BLaER1 treated with 17β-estradiol and CSF1 and Interleukin-3, amounts not matched to agents 10 nM and 100 nM (cell line): ENCODE data around the gene CWC27.
A peak's percentile ranks its signal among the peaks of the same experiment; 100 is the strongest.

Experiments used
- H3K27ac ChIP-seq, 11 experiments: shearing (Covaris generic); formaldehyde crosslinking; 2 replicates each; pipeline ENCODE4 v1.8.1; 2022
- H3K27me3 ChIP-seq, 11 experiments: shearing (Covaris generic); formaldehyde crosslinking; 2 replicates each; pipeline ENCODE4 v1.8.1; 2022
- H3K36me3 ChIP-seq, 11 experiments: shearing (Covaris generic); formaldehyde crosslinking; 2 replicates each; pipeline ENCODE4 v1.8.1; 2022
- H3K4me1 ChIP-seq, 10 experiments: shearing (Covaris generic); formaldehyde crosslinking; 2 replicates each; pipeline ENCODE4 v1.8.1; 2022
- H3K4me2 ChIP-seq, 11 experiments: shearing (Covaris generic); formaldehyde crosslinking; 2 replicates each; pipeline ENCODE4 v1.8.1; 2022
- H3K4me3 ChIP-seq, 10 experiments: shearing (Covaris generic); formaldehyde crosslinking; 2 replicates each; pipeline ENCODE4 v1.8.1; 2022
- H3K9ac ChIP-seq, 11 experiments: shearing (Covaris generic); formaldehyde crosslinking; 2 replicates each; pipeline ENCODE4 v1.8.1; 2022
- H3K9me3 ChIP-seq, 11 experiments: shearing (Covaris generic); formaldehyde crosslinking; replicated peaks in 1 of 11; 2 replicates each; pipeline ENCODE4 v1.8.1; 2022
- H4K20me1 ChIP-seq, 11 experiments: shearing (Covaris generic); formaldehyde crosslinking; 2 replicates each; pipeline ENCODE4 v1.8.1; 2022
- Cebpa-rat ChIP-seq, 11 experiments: shearing (Covaris generic); IDR thresholded peaks; 2 replicates each; pipeline ENCODE4 v1.8.1; 2022

CWC27 gene

DNA sequence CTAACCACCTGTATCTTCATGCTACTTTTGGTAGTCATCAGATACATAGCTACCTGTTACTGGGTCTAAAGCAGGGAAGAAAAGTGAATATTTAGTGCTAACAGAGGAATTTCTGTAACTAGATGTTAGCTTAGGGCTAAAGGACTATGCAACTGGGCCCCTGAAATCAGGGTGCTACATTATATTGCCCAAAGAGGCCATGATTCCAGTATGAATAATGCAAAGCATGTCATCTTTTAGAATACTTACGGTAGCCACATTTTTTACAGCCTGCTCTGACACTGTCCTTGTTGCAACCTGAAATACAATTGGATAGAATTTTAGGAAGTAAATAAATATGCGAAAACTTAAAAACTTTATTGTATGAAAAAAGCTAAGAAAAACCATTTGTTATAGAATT lies 14.7 kb upstream of the CWC27 start:
- no peak for TF ChIP-seq Cebpa-rat (IDR thresholded peaks at IDR 0.05)
- no peak overlapping the region for H3K27ac ChIP-seq
- no peak overlapping the region for H3K4me3 ChIP-seq
- H3K27me3 ChIP-seq, result no peaks in the 10 kb centered on the region
- H3K9ac ChIP-seq, result no peak overlapping the region
- no peaks in the 10 kb centered on the region for H3K4me1 ChIP-seq
- H3K9me3 ChIP-seq, result no peaks in the 10 kb centered on the region
- peaks cover 12 to 63% (median 44%) of the 10 kb centered on the region in 11 experiments; a peak in 21 of 22 replicates for H4K20me1 ChIP-seq
- H3K4me2 ChIP-seq, result no peak overlapping the region
- H3K36me3 ChIP-seq, result peaks cover 36 to 96% (median 63%) of the 10 kb centered on the region in 11 experiments

DNA sequence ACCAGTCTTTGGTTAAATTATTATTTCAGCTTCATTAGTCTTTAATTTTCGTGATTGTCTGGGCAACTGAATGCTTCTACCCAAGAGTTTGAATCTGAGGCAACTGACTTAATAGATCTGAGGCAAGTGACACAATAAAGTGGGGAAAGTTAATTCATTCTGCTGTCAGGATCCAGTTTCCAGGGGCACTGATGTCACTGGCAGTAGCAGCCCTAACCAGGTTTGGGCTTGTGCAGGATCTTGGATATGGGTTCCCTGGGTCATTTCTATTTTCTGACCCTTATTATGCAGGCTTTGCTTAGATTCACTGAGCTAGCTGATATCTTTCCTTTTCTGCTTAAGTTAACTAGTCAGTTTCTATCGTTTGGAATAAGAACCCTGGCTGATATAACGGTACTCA lies 9.8 kb upstream of the CWC27 start:
- Histone ChIP-seq H3K4me3 (no peak overlapping the region), H3K36me3 (peaks cover 49 to 95% (median 68%) of the 10 kb centered on the region in 11 experiments), H3K27ac (no peak overlapping the region), H3K4me1 (no peaks in the 10 kb centered on the region), H3K9me3 (no peaks in the 10 kb centered on the region), H3K4me2 (no peak overlapping the region), H3K27me3 (no peaks in the 10 kb centered on the region), H3K9ac (no peak overlapping the region), H4K20me1 (peaks cover 35 to 99% (median 79%) of the 10 kb centered on the region in 11 experiments; a peak in 21 of 22 replicates)
- no peak for TF ChIP-seq Cebpa-rat (IDR thresholded peaks at IDR 0.05)

DNA sequence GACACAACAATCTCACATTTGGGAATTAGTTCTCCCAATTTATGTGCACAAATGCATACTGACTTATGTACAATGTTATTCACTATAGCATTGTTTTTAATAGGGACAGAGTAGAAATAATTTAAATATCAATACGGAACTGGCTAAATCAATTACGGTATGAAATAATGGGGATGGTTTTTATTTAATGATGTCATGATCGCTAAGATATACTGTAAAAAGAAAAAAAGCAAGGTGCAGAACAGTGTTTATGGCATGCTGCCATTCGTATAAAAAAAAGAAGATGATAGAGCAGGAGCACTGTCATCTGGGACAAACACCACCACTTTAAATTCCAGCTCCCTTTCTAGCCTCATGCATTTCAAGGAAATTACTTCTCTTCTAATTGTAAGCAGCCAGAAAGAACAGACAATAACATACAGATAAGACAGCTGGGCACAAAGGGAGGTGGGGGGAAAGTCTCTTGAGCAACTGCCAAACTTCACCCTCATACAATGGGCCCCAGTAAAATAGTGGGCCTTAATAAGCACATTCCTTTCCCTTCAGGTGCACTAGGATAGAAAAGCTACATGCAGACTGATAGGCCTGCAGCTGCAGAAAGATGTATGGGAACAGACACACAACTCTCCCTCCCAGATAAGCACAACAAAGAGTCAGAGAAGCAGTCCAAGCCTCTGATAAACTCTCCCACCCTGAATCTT lies 8.6 kb upstream of the CWC27 start:
- TF ChIP-seq Cebpa-rat (IDR thresholded peaks at IDR 0.05), result no peak
- Histone ChIP-seq H3K4me2 (no peak overlapping the region), H3K9ac (no peak overlapping the region), H4K20me1 (peaks cover 39 to 99% (median 79%) of the 10 kb centered on the region in 11 experiments; a peak in 21 of 22 replicates), H3K4me3 (no peak overlapping the region), H3K27ac (no peak overlapping the region), H3K4me1 (no peaks in the 10 kb centered on the region), H3K9me3 (no peaks in the 10 kb centered on the region), H3K27me3 (no peaks in the 10 kb centered on the region), H3K36me3 (peaks cover 50 to 95% (median 70%) of the 10 kb centered on the region in 11 experiments)

DNA sequence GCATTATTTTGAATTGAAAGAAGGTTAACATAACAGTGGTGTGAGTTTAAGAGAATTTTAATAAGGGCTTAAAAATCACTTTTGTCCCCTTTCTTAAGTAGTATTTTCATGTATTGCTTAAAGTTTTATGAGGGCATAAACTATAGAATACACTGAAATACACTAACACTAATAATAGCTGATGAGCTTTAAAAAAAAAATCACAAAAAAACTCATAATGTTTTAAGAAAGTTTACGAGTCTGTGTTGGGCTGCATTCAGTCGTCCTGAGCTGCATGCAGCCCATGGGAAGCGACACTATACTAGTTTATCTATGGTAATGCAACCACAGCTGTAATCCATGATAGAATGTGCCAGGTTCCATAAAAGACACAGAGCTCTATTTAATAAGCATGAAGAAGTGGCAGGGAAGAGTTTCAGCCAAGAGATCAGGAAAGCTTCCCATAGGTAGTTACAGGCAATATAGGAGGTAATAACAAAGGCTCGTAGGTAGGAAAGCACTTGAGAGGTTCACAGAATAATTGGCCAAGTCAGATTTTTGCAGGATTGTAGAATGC lies 4.7 kb upstream of the CWC27 start:
- Histone ChIP-seq H3K4me3 (no peak overlapping the region), H3K9ac (no peak overlapping the region), H4K20me1 (peaks cover 36 to 78% (median 72%) of the 10 kb centered on the region in 11 experiments; a peak in 20 of 22 replicates), H3K27ac (no peak overlapping the region), H3K9me3 (no peaks in the 10 kb centered on the region), H3K27me3 (no peaks in the 10 kb centered on the region), H3K4me1 (peaks cover 19 to 23% (median 21%) of the 10 kb centered on the region in 10 experiments), H3K36me3 (peaks cover 42 to 77% (median 65%) of the 10 kb centered on the region in 11 experiments), H3K4me2 (no peak overlapping the region)
- TF ChIP-seq Cebpa-rat (IDR thresholded peaks at IDR 0.05), result no peak

DNA sequence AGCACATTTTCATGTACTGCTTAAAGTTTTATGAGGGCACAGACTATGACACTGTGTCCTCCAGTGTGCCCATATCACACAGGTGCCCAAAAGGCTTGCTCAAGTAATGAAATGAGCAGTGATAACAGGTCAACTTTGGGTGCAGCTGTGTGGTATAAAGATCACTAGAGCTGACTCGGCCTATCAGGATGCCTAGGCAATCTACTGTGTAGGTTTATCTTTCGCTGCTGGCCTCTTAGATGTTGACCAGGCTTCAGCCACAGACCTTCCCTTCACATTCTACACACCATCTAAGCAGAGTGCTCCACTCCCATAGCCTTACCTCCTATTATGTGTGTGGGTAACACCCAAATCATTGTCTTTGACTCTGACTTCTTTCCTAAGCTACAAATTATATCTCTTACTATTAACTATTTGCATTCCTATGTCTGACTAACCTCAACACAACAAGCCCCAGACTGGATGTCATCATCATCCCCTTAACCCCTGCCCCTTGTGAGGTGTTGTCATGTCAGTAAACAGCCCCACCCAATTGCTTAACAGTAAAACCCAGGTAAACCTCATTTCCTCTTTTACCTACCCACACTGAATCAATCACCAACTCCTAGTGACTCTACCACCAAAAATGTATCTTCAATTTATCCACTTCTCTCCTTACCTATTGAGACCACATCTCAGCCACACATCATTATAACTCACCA lies 2.8 kb upstream of the CWC27 start:
- Histone ChIP-seq H3K36me3 (peaks cover 37 to 58% (median 48%) of the 10 kb centered on the region in 11 experiments), H3K4me1 (peaks cover 32 to 41% (median 37%) of the 10 kb centered on the region in 10 experiments), H3K4me3 (no peak overlapping the region; a peak in 1 of 20 replicates), H3K9ac (no peak overlapping the region), H3K4me2 (peak overlapping the region; percentile 36 to 97 (median 89)), H3K27me3 (no peaks in the 10 kb centered on the region), H3K27ac (no peak overlapping the region), H3K9me3 (no peaks in the 10 kb centered on the region), H4K20me1 (peaks cover 25 to 59% (median 53%) of the 10 kb centered on the region in 11 experiments; a peak in 20 of 22 replicates)
- no peak for TF ChIP-seq Cebpa-rat (IDR thresholded peaks at IDR 0.05)

DNA sequence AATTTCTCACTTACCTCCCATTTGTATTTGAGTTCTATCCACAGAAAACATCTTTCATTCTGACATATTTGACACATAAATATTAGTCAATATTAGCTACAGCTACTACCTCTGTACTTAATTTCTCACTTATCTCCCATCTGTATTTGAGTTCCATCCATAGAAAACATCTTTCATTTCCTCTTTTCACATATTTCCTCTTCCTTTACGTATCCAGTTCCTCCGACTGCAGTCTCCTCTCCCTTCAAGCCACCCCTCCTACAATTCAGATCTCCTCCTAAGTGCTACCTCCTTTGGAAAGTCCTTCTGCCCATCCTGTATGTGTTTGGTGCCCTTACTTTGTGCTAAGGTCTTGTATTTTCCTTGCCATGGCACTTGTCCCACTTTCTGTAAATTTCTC lies 1.8 kb upstream of the CWC27 start:
- Histone ChIP-seq H3K9ac (peak overlapping the region; percentile 88 to 96 (median 93); a peak in 16 of 22 replicates), H3K9me3 (no peaks in the 10 kb centered on the region), H4K20me1 (peaks cover 21 to 52% (median 45%) of the 10 kb centered on the region in 11 experiments; a peak in 19 of 22 replicates), H3K27me3 (no peaks in the 10 kb centered on the region), H3K27ac (peak overlapping the region in 3 of 11 experiments; percentile 94 to 97 (median 96); a peak in 3 of 22 replicates), H3K36me3 (peaks cover 32 to 48% (median 39%) of the 10 kb centered on the region in 11 experiments), H3K4me2 (peak overlapping the region; percentile 73 to 97 (median 89)), H3K4me1 (peaks cover 32 to 49% (median 40%) of the 10 kb centered on the region in 10 experiments), H3K4me3 (peak overlapping the region; percentile 76 to 99 (median 92))
- TF ChIP-seq Cebpa-rat (IDR thresholded peaks at IDR 0.05), result no peak

DNA sequence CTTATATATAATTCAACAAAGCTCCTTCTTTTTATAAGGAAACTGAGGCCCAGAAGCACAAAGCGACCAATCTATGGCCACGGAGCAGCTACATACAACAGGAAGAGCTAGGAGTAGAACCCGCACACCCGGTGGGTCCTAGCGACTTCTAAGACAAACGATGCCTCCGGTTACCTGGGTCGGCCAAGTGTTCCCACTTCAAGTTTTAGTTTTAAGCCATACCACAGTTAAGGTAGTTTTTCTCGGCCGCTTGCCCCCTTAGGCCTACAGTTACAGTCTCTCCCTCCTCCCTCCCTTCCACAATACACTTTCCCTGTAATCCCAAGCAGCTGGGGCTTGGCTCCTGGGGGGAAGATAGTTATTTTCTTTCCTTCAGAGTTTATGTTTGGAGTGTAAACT lies 772 bp upstream of the CWC27 start:
- peaks cover 32 to 52% (median 42%) of the 10 kb centered on the region in 10 experiments for H3K4me1 ChIP-seq
- no peak for TF ChIP-seq Cebpa-rat (IDR thresholded peaks at IDR 0.05)
- peak overlapping the region; percentile 91 to 97 (median 96) for H3K27ac ChIP-seq
- H3K9ac ChIP-seq, result peak overlapping the region; percentile 88 to 96 (median 93)
- H3K36me3 ChIP-seq, result peaks cover 27 to 39% (median 35%) of the 10 kb centered on the region in 11 experiments
- H4K20me1 ChIP-seq, result peaks cover 21 to 49% (median 38%) of the 10 kb centered on the region in 11 experiments; a peak in 19 of 22 replicates
- peak overlapping the region; percentile 73 to 97 (median 89) for H3K4me2 ChIP-seq
- peak overlapping the region; percentile 76 to 99 (median 92) for H3K4me3 ChIP-seq
- no peaks in the 10 kb centered on the region for H3K27me3 ChIP-seq
- no peaks in the 10 kb centered on the region for H3K9me3 ChIP-seq

DNA sequence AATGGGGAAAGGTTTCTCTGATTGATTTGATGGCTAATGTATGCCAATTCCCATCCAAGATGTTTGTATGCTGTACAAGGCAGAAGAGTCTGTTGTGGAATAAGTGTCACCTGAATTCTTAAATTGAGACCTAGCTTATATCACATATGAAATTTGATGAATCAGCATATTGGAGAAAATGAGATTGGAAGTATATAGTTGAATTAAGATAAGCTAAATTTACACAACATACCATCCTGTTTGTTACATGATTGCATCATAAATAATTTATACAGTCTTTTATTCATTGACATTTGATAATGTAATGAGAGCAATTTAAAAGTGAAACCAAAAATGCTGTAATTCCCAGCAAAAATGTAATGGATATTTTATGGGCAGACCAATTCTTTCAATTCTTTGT lies 1.1 kb downstream of the CWC27 start:
- Histone ChIP-seq H3K9me3 (no peaks in the 10 kb centered on the region), H3K27me3 (no peaks in the 10 kb centered on the region), H3K4me3 (peak overlapping the region; percentile 76 to 99 (median 92)), H3K9ac (peak overlapping the region in 6 of 11 experiments; percentile 88 to 93 (median 92); a peak in 12 of 22 replicates), H3K36me3 (peaks cover 13 to 25% (median 17%) of the 10 kb centered on the region in 11 experiments; a peak in 20 of 22 replicates), H3K4me2 (peak overlapping the region; percentile 84 to 98 (median 95)), H4K20me1 (peaks cover 9 to 39% (median 22%) of the 10 kb centered on the region in 11 experiments; a peak in 15 of 22 replicates), H3K27ac (peak overlapping the region in 1 of 11 experiments; percentile 97; a peak in 2 of 22 replicates), H3K4me1 (peaks cover 46 to 71% (median 57%) of the 10 kb centered on the region in 10 experiments)
- TF ChIP-seq Cebpa-rat (IDR thresholded peaks at IDR 0.05), result no peak
